ENCODE measurements around the gene ZNF14. TPM values are rescaled to one million over a fixed set of nuclear protein-coding genes. Genes with fewer than 3 reads are reported as not detected.

ZNF14 gene
- total and polyA plus RNA-seq, 2 of the 13 experiments (the other 11 are each of a cell fraction or from before 2014, with no cell fraction given), result 1.9 to 6.2 TPM

- TF ChIP-seq ARID5B (CRISPR knock-in tag; IDR thresholded peaks at IDR 0.05) (0 out of 2 replicates have a peak, but pooled peaks have one; percentile 10), ATF4 (CRISPR knock-in tag; IDR thresholded peaks at IDR 0.05) (peak in 1 of 2 experiments; percentile 50; a peak in 2 of 4 replicates), MXD4 (CRISPR knock-in tag; IDR thresholded peaks at IDR 0.05) (peak; percentile 53; the same call in 1 of the 2 replicates), ZBTB40 (IDR thresholded peaks at IDR 0.05) (no peak), ZBTB40 (CRISPR knock-in tag; IDR thresholded peaks at IDR 0.05) (peak; percentile 41; the same call in 1 of the 2 replicates), DRAP1 (CRISPR knock-in tag; IDR thresholded peaks at IDR 0.05) (peak; percentile 93)
Observed at GRCh38 chr19:19732579-19733501, at the start of gene ZNF14 (continued).
